ENCODE measurements around the gene UTY. TPM values are rescaled to one million over a fixed set of nuclear protein-coding genes. Genes with fewer than 3 reads are reported as not detected.

The UTY gene
- total and polyA plus RNA-seq, 2 donors (not counting 3 experiments of a cell fraction or from before 2014, with no cell fraction given), result 4.8 to 17.9 TPM

GRCh38 chrY:13295026-13295425 lies 184.8 kb downstream of the UTY start:
- Histone ChIP-seq H3K4me3 (replicated peaks in 1 of 3; ENCODE audit: insufficient read depth in 1 of 3, low read depth in 1 of 3, low read length in 3 of 3) (no peak overlapping the region), H3K4me1 (ENCODE audit: control insufficient read depth, extremely low read depth, insufficient read depth, low read length) (no peaks in the 10 kb centered on the region), H3K36me3 (ENCODE audit: control insufficient read depth in 2 of 2, extremely low read depth in 1 of 2, insufficient read depth in 2 of 2, low read length in 2 of 2) (peaks cover 0 to 3% of the 10 kb centered on the region in 2 experiments), H3K79me2 (ENCODE audit: control insufficient read depth, insufficient read depth, low read length) (no peaks in the 10 kb centered on the region), H2AFZ (ENCODE audit: low read depth, low read length) (no peak overlapping the region), H3K9me3 (replicated peaks; ENCODE audit: control insufficient read depth, insufficient read depth, low read length) (no peaks in the 10 kb centered on the region), H3K27ac (ENCODE audit: insufficient read depth, low read depth, low read length) (no peak overlapping the region), H3K9ac (replicated peaks; ENCODE audit: extremely low read depth, insufficient read depth, low read length) (no peak overlapping the region), H3K9me1 (replicated peaks; ENCODE audit: control insufficient read depth, extremely low read depth, insufficient read depth, low read length) (no peaks in the 10 kb centered on the region), H3K4me2 (ENCODE audit: insufficient read depth, low read length) (no peak overlapping the region), H4K20me1 (replicated peaks; ENCODE audit: control insufficient read depth, extremely low read depth, insufficient read depth, low read length) (no peaks in the 10 kb centered on the region), H3K27me3 (ENCODE audit: control insufficient read depth in 2 of 2, insufficient read depth in 2 of 2, low read length in 2 of 2) (no peaks in the 10 kb centered on the region)
- intact Hi-C loops (cut with micrococcal nuclease), result no loop called here
- no TSS peak for BruUV-seq (replicated peaks)
- TF ChIP-seq EZH2 (IDR thresholded peaks at IDR 0.05; ENCODE audit: borderline replicate concordance, low read depth, low read length, severe bottlenecking), result no peak
- TF ChIP-seq POLR2AphosphoS5 (IDR thresholded peaks at IDR 0.05; ENCODE audit: insufficient read depth, low read depth, low read length), result no peak
- no peak for TF ChIP-seq CTCF (IDR thresholded peaks at IDR 0.05; ENCODE audit: extremely low read depth in 1 of 2, insufficient read depth in 1 of 2, low read depth in 1 of 2, low read length in 2 of 2)
- TF ChIP-seq JUN (IDR thresholded peaks at IDR 0.05; ENCODE audit: borderline replicate concordance, insufficient read depth, insufficient read length, low read depth), result no peak
- TF ChIP-seq GATA2 (IDR thresholded peaks at IDR 0.05; ENCODE audit: insufficient read depth, insufficient read length, low read depth, low read length), result no peak
- no peak for FAIRE-seq
- ChIA-PET POLR2A (no interaction called here), CTCF (no interaction called here)
- DNase-seq (ENCODE audit: low read depth, low spot score), result no peak
- dilution Hi-C loops (cut with MboI; ENCODE audit: extremely low pct_ligation_motif_present, low sequenced_read_pairs), result no loop called here

GRCh38 chrY:13291199-13291598 lies 188.6 kb downstream of the UTY start:
- POLR2A ChIA-PET, result no interaction called here
- H3K4me1 ChIP-seq (ENCODE audit: control insufficient read depth, extremely low read depth, insufficient read depth, low read length), result no peaks in the 10 kb centered on the region
- H3K4me3 ChIP-seq (replicated peaks in 1 of 3; ENCODE audit: insufficient read depth in 1 of 3, low read depth in 1 of 3, low read length in 3 of 3), result no peak overlapping the region
- no peak for TF ChIP-seq FOS (IDR thresholded peaks at IDR 0.05; ENCODE audit: borderline replicate concordance, insufficient read depth, low read length)
- no peak for TF ChIP-seq MAX (IDR thresholded peaks at IDR 0.05; ENCODE audit: insufficient read depth, insufficient read length)
- no peak for TF ChIP-seq GATA2 (IDR thresholded peaks at IDR 0.05; ENCODE audit: insufficient read depth, insufficient read length, low read depth, low read length)
- no peak for TF ChIP-seq JUN (IDR thresholded peaks at IDR 0.05; ENCODE audit: borderline replicate concordance, insufficient read depth, insufficient read length, low read depth)
- TF ChIP-seq CTCF (IDR thresholded peaks at IDR 0.05; ENCODE audit: extremely low read depth in 1 of 2, insufficient read depth in 1 of 2, low read depth in 1 of 2, low read length in 2 of 2), result no peak
- no peak for TF ChIP-seq POLR2AphosphoS5 (IDR thresholded peaks at IDR 0.05; ENCODE audit: insufficient read depth, low read depth, low read length)
- TF ChIP-seq POLR2A (IDR thresholded peaks at IDR 0.05; ENCODE audit: low read depth, low read length), result no peak
- TF ChIP-seq EZH2 (IDR thresholded peaks at IDR 0.05; ENCODE audit: borderline replicate concordance, low read depth, low read length, severe bottlenecking), result no peak
- peaks cover 2 to 3% of the 10 kb centered on the region in 2 experiments for H3K36me3 ChIP-seq (ENCODE audit: control insufficient read depth in 2 of 2, extremely low read depth in 1 of 2, insufficient read depth in 2 of 2, low read length in 2 of 2)
- H3K79me2 ChIP-seq (ENCODE audit: control insufficient read depth, insufficient read depth, low read length), result no peaks in the 10 kb centered on the region
- no peaks in the 10 kb centered on the region for H3K9me3 ChIP-seq (replicated peaks; ENCODE audit: control insufficient read depth, insufficient read depth, low read length)
- dilution Hi-C loops (cut with MboI; ENCODE audit: extremely low pct_ligation_motif_present, low sequenced_read_pairs) (no loop called here), intact Hi-C loops (cut with micrococcal nuclease) (no loop called here)
- H3K27ac ChIP-seq (ENCODE audit: insufficient read depth, low read depth, low read length), result no peak overlapping the region
- H4K20me1 ChIP-seq (replicated peaks; ENCODE audit: control insufficient read depth, extremely low read depth, insufficient read depth, low read length), result no peaks in the 10 kb centered on the region
- no peaks in the 10 kb centered on the region for H3K9me1 ChIP-seq (replicated peaks; ENCODE audit: control insufficient read depth, extremely low read depth, insufficient read depth, low read length)
- BruUV-seq (replicated peaks), result no TSS peak
- no peak overlapping the region for H3K9ac ChIP-seq (replicated peaks; ENCODE audit: extremely low read depth, insufficient read depth, low read length)
- no peak for FAIRE-seq
- H3K4me2 ChIP-seq (ENCODE audit: insufficient read depth, low read length), result no peak overlapping the region
- no peaks in the 10 kb centered on the region for H3K27me3 ChIP-seq (ENCODE audit: control insufficient read depth in 2 of 2, insufficient read depth in 2 of 2, low read length in 2 of 2)
- CTCF ChIA-PET, result no interaction called here
- DNase-seq (ENCODE audit: low read depth, low spot score), result peak; percentile 6
- H2AFZ ChIP-seq (ENCODE audit: low read depth, low read length), result no peak overlapping the region
